HG02798 (cell line): Measurements from ENCODE around the gene ATOH8.

ENCODE experiments used
- ATAC-seq: cut with Tn5 transposase; IDR thresholded peaks from one replicate; pipeline ENCODE4 v1.9.1; 2021; ENCODE audit warnings: mild to moderate bottlenecking; ENCODE audit not compliant: unreplicated experiment, poor library complexity

The ATOH8 gene

GRCh38 chr2:85780316-85781012 lies 26.7 kb downstream of the ATOH8 start:
- no peak for ATAC-seq

- no peak for ATAC-seq
These were observed 27.2 kb downstream of the ATOH8 start for GRCh38 chr2:85781013-85781332.

- no peak for ATAC-seq
These were observed 30.0 kb downstream of the ATOH8 start for GRCh38 chr2:85783796-85784195.

- no peak for ATAC-seq
These were observed 30.7 kb downstream of the ATOH8 start for GRCh38 chr2:85784474-85784986.

- no peak for ATAC-seq
These were observed 31.4 kb downstream of the ATOH8 start for GRCh38 chr2:85785027-85785822.

GRCh38 chr2:85785871-85786270 lies 32.1 kb downstream of the ATOH8 start:
- ATAC-seq: no peak

- ATAC-seq: no peak
These were observed 32.7 kb downstream of the ATOH8 start for GRCh38 chr2:85786444-85786843.

GRCh38 chr2:85786865-85787264 lies 33.1 kb downstream of the ATOH8 start:
- ATAC-seq: no peak

GRCh38 chr2:85787282-85787980 lies 33.6 kb downstream of the ATOH8 start:
- ATAC-seq: no peak

GRCh38 chr2:85787981-85788340 lies 34.2 kb downstream of the ATOH8 start:
- no peak for ATAC-seq

- no peak for ATAC-seq
These were observed 34.8 kb downstream of the ATOH8 start for GRCh38 chr2:85788603-85789002.

GRCh38 chr2:85789271-85789670 lies 35.5 kb downstream of the ATOH8 start:
- ATAC-seq: no peak

GRCh38 chr2:85790032-85790431 lies 36.2 kb downstream of the ATOH8 start:
- ATAC-seq: no peak

GRCh38 chr2:85790499-85791188 lies 36.9 kb downstream of the ATOH8 start:
- no peak for ATAC-seq

GRCh38 chr2:85791704-85792565 lies 38.1 kb downstream of the ATOH8 start:
- no peak for ATAC-seq

- ATAC-seq: no peak
These were observed 39.1 kb downstream of the ATOH8 start for GRCh38 chr2:85792783-85793441.

GRCh38 chr2:85793584-85793983 lies 39.8 kb downstream of the ATOH8 start:
- no peak for ATAC-seq

GRCh38 chr2:85794038-85794441 lies 40.2 kb downstream of the ATOH8 start:
- ATAC-seq: no peak

- no peak for ATAC-seq
These were observed 40.8 kb downstream of the ATOH8 start for GRCh38 chr2:85794491-85795121.
